ENCODE measurements around the gene RAB30.

DNA sequence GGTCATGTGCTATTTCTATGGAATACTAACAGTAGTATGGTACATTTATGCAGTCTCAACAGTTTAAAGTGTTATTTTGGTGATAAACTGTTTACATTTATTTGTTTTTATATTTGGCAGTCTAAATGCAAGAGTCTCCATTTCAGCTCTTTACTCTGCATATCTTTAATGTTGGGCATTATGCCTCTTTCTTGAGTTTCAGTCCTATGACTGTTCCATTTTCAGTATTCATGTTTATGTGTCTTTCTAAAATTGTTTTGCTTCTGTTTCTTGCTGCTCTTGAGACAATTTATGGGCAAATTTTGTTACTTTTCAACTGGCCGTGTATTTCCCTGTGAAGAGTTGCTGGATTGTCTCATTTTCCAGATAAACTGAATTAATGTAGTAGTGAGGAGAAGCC is 6.6 kb upstream of the RAB30 start:
- TF ChIP-seq CTCF (conservative IDR thresholded peaks at IDR 0.05; ENCODE audit: low read depth, low read length) (no peak), EZH2 (IDR thresholded peaks at IDR 0.05; ENCODE audit: borderline replicate concordance, low read depth, low read length, poor library complexity, severe bottlenecking) (no peak)

Data from A673 (cell line).